ENCODE measurements around the gene CFAP54. TPM values are rescaled to one million over a fixed set of nuclear protein-coding genes. Genes with fewer than 3 reads are reported as not detected.
"Not testable (repeated sequence)": the region's sequence is repeated elsewhere in the genome, so short reads cannot be mapped to it uniquely, and the experiment has no call there.

The CFAP54 gene
- total RNA-seq, 1 donor from 2014 or later: 1.8 TPM

GRCh38 chr12:96623155-96623554 lies 133.8 kb downstream of the CFAP54 start:
- no peak for DNase-seq

GRCh38 chr12:96623656-96624217 lies 134.4 kb downstream of the CFAP54 start:
- no peak for DNase-seq

GRCh38 chr12:96635844-96636243 lies 146.5 kb downstream of the CFAP54 start:
- DNase-seq: no peak

- no peak for DNase-seq
Measured at GRCh38 chr12:96636895-96637294, 147.5 kb downstream of the CFAP54 start.

- no peak for DNase-seq
Measured at GRCh38 chr12:96648923-96649322, 159.5 kb downstream of the CFAP54 start.

- DNase-seq: no peak
Measured at GRCh38 chr12:96652870-96653269, 163.5 kb downstream of the CFAP54 start.

- DNase-seq: no peak
Measured at GRCh38 chr12:96658075-96658474, 168.7 kb downstream of the CFAP54 start.

GRCh38 chr12:96669786-96670185 lies 180.4 kb downstream of the CFAP54 start:
- no peak for DNase-seq

- DNase-seq: no peak
Measured at GRCh38 chr12:96670334-96670899, 181.0 kb downstream of the CFAP54 start.

- DNase-seq: not testable (repeated sequence)
Measured at GRCh38 chr12:96675519-96675918, 186.1 kb downstream of the CFAP54 start.

- no peak for DNase-seq
Measured at GRCh38 chr12:96677363-96677762, 188.0 kb downstream of the CFAP54 start.

- DNase-seq: no peak
Measured at GRCh38 chr12:96687719-96688118, 198.3 kb downstream of the CFAP54 start.

- no peak for DNase-seq
Measured at GRCh38 chr12:96698521-96698920, 209.1 kb downstream of the CFAP54 start.

- DNase-seq: no peak
Measured at GRCh38 chr12:96698965-96699364, 209.6 kb downstream of the CFAP54 start.

GRCh38 chr12:96701856-96702255 lies 212.5 kb downstream of the CFAP54 start:
- no peak for DNase-seq

GRCh38 chr12:96710127-96710745 lies 220.9 kb downstream of the CFAP54 start:
- DNase-seq: no peak

- no peak for DNase-seq
Measured at GRCh38 chr12:96711364-96711763, 222.0 kb downstream of the CFAP54 start.

GRCh38 chr12:96714199-96714598 lies 224.8 kb downstream of the CFAP54 start:
- DNase-seq: no peak

GRCh38 chr12:96719660-96720362 lies 230.4 kb downstream of the CFAP54 start:
- DNase-seq: no peak

- DNase-seq: no peak
Measured at GRCh38 chr12:96720363-96720705, 231.0 kb downstream of the CFAP54 start.

GRCh38 chr12:96729466-96729865 lies 240.1 kb downstream of the CFAP54 start:
- DNase-seq: not testable (repeated sequence)

GRCh38 chr12:96729886-96730285 lies 240.5 kb downstream of the CFAP54 start:
- no peak for DNase-seq

- no peak for DNase-seq
Measured at GRCh38 chr12:96743606-96744005, 254.2 kb downstream of the CFAP54 start.

GRCh38 chr12:96749999-96750398 lies 260.6 kb downstream of the CFAP54 start:
- DNase-seq: no peak

Measured in skin of body (tissue), 2 donors.